HG03103 (cell line): Measurements from ENCODE around the gene SEPTIN3.
"Not testable (repeated sequence)": the region's sequence is repeated elsewhere in the genome, so short reads cannot be mapped to it uniquely, and the experiment has no call there.

ENCODE experiments used
- ATAC-seq: cut with Tn5 transposase; IDR thresholded peaks from one replicate; pipeline ENCODE4 v1.9.1; 2021; ENCODE audit warnings: low read depth; ENCODE audit not compliant: unreplicated experiment

SEPTIN3 gene

GRCh38 chr22:41939981-41940831 is 29.0 kb upstream of the SEPTIN3 start:
- ATAC-seq: peak; percentile 39

GRCh38 chr22:41940832-41941765 is 28.1 kb upstream of the SEPTIN3 start:
- peak; percentile 31 for ATAC-seq

GRCh38 chr22:41943661-41944209 is 25.5 kb upstream of the SEPTIN3 start:
- ATAC-seq: no peak

GRCh38 chr22:41946629-41947423 is 22.4 kb upstream of the SEPTIN3 start, which contains the start of gene CENPM:
Gene CENPM, minus strand, starts transcription at chr22:41947152. Its CDS starts 76 bp downstream, at chr22:41947076.
- peak; percentile 72 for ATAC-seq

GRCh38 chr22:41947424-41948080 is 21.7 kb upstream of the SEPTIN3 start:
- ATAC-seq: no peak

- no peak for ATAC-seq
Observed at GRCh38 chr22:41948142-41948541, 21.1 kb upstream of the SEPTIN3 start.

- not testable (repeated sequence) for ATAC-seq
Observed at GRCh38 chr22:41948928-41949296, 20.3 kb upstream of the SEPTIN3 start.

GRCh38 chr22:41949297-41949965 is 19.8 kb upstream of the SEPTIN3 start:
- no peak for ATAC-seq

GRCh38 chr22:41951898-41952474 is 17.3 kb upstream of the SEPTIN3 start, which contains the start of gene SMIM45:
Gene SMIM45, plus strand, starts transcription at chr22:41952150.
- ATAC-seq: no peak

- ATAC-seq: no peak
Observed at GRCh38 chr22:41952713-41953112, 16.5 kb upstream of the SEPTIN3 start.

GRCh38 chr22:41957941-41958556 is 11.2 kb upstream of the SEPTIN3 start:
- no peak for ATAC-seq

- no peak for ATAC-seq
Observed at GRCh38 chr22:41963453-41964111, 5.7 kb upstream of the SEPTIN3 start.

GRCh38 chr22:41964112-41964491 is 5.1 kb upstream of the SEPTIN3 start:
- ATAC-seq: no peak

- ATAC-seq: no peak
Observed at GRCh38 chr22:41966225-41966606, 3.0 kb upstream of the SEPTIN3 start.

- no peak for ATAC-seq
Observed at GRCh38 chr22:41966607-41967240, 2.5 kb upstream of the SEPTIN3 start.

GRCh38 chr22:41968601-41969000 is 642 bp upstream of the SEPTIN3 start:
- no peak for ATAC-seq

GRCh38 chr22:41970601-41971000 is 1.4 kb downstream of the SEPTIN3 start:
- ATAC-seq: no peak
